UCSD-AML1 (cell line): Measurements from ENCODE around the gene ABCC11.
"Not testable (repeated sequence)": the region's sequence is repeated elsewhere in the genome, so short reads cannot be mapped to it uniquely, and the experiment has no call there.

Experiments used
- DNase-seq: peaks from one replicate; lab custom pipeline; 2025; ENCODE audit not compliant: unreplicated experiment; lab: John Stamatoyannopoulos, UW

ABCC11 gene

GRCh38 chr16:48204825-48205151 is 42.6 kb downstream of the ABCC11 start:
- DNase-seq, result no peak

GRCh38 chr16:48203974-48204824 is 43.1 kb downstream of the ABCC11 start:
- DNase-seq, result no peak

- no peak for DNase-seq
These were observed 45.7 kb downstream of the ABCC11 start for GRCh38 chr16:48201515-48202201.

GRCh38 chr16:48197294-48197693 is 50.0 kb downstream of the ABCC11 start:
- no peak for DNase-seq

GRCh38 chr16:48194828-48195556 is 52.3 kb downstream of the ABCC11 start:
- DNase-seq, result no peak

GRCh38 chr16:48193846-48194245 is 53.5 kb downstream of the ABCC11 start:
- DNase-seq, result no peak

- no peak for DNase-seq
These were observed 58.8 kb downstream of the ABCC11 start for GRCh38 chr16:48188449-48189102.

GRCh38 chr16:48187779-48188178 is 59.6 kb downstream of the ABCC11 start:
- no peak for DNase-seq

- no peak for DNase-seq
These were observed 62.7 kb downstream of the ABCC11 start for GRCh38 chr16:48184681-48185080.

- DNase-seq, result no peak
These were observed 64.3 kb downstream of the ABCC11 start for GRCh38 chr16:48182979-48183537.

- not testable (repeated sequence) for DNase-seq
These were observed 65.4 kb downstream of the ABCC11 start for GRCh38 chr16:48181746-48182520.

GRCh38 chr16:48180868-48181480 is 66.4 kb downstream of the ABCC11 start:
- DNase-seq, result no peak

- no peak for DNase-seq
These were observed 70.5 kb downstream of the ABCC11 start for GRCh38 chr16:48176635-48177408.

GRCh38 chr16:48173889-48174288 is 73.5 kb downstream of the ABCC11 start:
- DNase-seq, result no peak

GRCh38 chr16:48172682-48173081 is 74.7 kb downstream of the ABCC11 start:
- no peak for DNase-seq

GRCh38 chr16:48169896-48170295 is 77.4 kb downstream of the ABCC11 start:
- no peak for DNase-seq

- no peak for DNase-seq
These were observed 79.3 kb downstream of the ABCC11 start for GRCh38 chr16:48168075-48168474.

- DNase-seq, result not testable (repeated sequence)
These were observed 80.7 kb downstream of the ABCC11 start for GRCh38 chr16:48166617-48167016.

GRCh38 chr16:48165961-48166578 is 81.3 kb downstream of the ABCC11 start:
- no peak for DNase-seq
